Endothelial cell of umbilical vein (primary cell): ENCODE data around the gene GGT5.
"Not testable (repeated sequence)": the region's sequence is repeated elsewhere in the genome, so short reads cannot be mapped to it uniquely, and the experiment has no call there.

Experiments used
- GATA2 ChIP-seq: IDR thresholded peaks from 2 replicates; pipeline ENCODE4 v1.7.0; 2011; ENCODE audit warnings: low read depth, mild to moderate bottlenecking, moderate library complexity, mixed read lengths, low read length; ENCODE audit not compliant: insufficient read length, insufficient read depth
- MYC ChIP-seq: IDR thresholded peaks from one replicate; pipeline ENCODE4 v1.6.1; 2011; ENCODE audit warnings: mild to moderate bottlenecking, low read depth, low read length
- POLR2A ChIP-seq: IDR thresholded peaks from 2 replicates; pipeline ENCODE4 v1.6.1; 2012; ENCODE audit warnings: low read depth, mild to moderate bottlenecking, control low read depth, low read length
- POLR2AphosphoS5 ChIP-seq: IDR thresholded peaks from 2 replicates; pipeline ENCODE4 v1.6.1; 2012; ENCODE audit warnings: low read depth, mild to moderate bottlenecking, control low read depth, low read length, moderate library complexity; ENCODE audit not compliant: insufficient read depth
- TF ChIP-seq, protein P1 (sequence below), 2 donors: IDR thresholded peaks; 1 replicate in 1 of 2; 2 replicates in 1 of 2; pipeline ENCODE4 v1.5.1; 2011; ENCODE audit warnings: low read length in 2 of 2, mild to moderate bottlenecking in 2 of 2, moderate library complexity in 2 of 2, control low read depth in 1 of 2, inconsistent platforms in 1 of 2, low read depth in 1 of 2; ENCODE audit not compliant: insufficient read depth in 1 of 2; ENCODE audit errors: extremely low read depth in 1 of 2
- TF ChIP-seq, protein P2 (sequence below): IDR thresholded peaks from 2 replicates; pipeline ENCODE4 v1.6.1; 2011; ENCODE audit not compliant: insufficient read depth, insufficient read length

DNA sequence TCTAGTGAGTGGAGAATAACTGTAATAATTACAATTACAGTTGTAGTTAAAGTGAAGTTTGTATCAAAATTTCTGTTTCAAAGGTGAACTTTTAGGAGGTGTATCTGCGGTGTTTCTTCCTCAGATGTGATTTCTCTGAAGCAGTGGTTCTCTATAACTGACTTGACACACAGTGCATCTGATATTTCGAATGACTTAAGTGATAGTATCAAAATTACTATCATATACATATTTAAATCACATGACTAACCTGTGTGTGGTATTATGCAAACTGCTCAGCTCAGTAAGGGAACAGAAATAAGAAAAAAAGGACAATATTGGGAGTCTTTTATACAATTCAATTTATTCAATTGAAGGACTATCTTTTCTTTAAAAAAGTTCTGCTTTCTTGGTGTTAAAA lies 28.1 kb upstream of the GGT5 start:
- TF ChIP-seq, protein P1, sequence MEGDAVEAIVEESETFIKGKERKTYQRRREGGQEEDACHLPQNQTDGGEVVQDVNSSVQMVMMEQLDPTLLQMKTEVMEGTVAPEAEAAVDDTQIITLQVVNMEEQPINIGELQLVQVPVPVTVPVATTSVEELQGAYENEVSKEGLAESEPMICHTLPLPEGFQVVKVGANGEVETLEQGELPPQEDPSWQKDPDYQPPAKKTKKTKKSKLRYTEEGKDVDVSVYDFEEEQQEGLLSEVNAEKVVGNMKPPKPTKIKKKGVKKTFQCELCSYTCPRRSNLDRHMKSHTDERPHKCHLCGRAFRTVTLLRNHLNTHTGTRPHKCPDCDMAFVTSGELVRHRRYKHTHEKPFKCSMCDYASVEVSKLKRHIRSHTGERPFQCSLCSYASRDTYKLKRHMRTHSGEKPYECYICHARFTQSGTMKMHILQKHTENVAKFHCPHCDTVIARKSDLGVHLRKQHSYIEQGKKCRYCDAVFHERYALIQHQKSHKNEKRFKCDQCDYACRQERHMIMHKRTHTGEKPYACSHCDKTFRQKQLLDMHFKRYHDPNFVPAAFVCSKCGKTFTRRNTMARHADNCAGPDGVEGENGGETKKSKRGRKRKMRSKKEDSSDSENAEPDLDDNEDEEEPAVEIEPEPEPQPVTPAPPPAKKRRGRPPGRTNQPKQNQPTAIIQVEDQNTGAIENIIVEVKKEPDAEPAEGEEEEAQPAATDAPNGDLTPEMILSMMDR (IDR thresholded peaks at IDR 0.05; ENCODE audit: extremely low read depth in 1 of 2, insufficient read depth in 1 of 2, low read depth in 1 of 2, low read length in 2 of 2), result not testable (repeated sequence)
- not testable (repeated sequence) for TF ChIP-seq GATA2, POLR2A, MYC, POLR2AphosphoS5
- TF ChIP-seq, protein P2, sequence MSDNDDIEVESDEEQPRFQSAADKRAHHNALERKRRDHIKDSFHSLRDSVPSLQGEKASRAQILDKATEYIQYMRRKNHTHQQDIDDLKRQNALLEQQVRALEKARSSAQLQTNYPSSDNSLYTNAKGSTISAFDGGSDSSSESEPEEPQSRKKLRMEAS, result not testable (repeated sequence)
